ENCODE results near the gene HSD11B2.

Gene HSD11B2

DNA sequence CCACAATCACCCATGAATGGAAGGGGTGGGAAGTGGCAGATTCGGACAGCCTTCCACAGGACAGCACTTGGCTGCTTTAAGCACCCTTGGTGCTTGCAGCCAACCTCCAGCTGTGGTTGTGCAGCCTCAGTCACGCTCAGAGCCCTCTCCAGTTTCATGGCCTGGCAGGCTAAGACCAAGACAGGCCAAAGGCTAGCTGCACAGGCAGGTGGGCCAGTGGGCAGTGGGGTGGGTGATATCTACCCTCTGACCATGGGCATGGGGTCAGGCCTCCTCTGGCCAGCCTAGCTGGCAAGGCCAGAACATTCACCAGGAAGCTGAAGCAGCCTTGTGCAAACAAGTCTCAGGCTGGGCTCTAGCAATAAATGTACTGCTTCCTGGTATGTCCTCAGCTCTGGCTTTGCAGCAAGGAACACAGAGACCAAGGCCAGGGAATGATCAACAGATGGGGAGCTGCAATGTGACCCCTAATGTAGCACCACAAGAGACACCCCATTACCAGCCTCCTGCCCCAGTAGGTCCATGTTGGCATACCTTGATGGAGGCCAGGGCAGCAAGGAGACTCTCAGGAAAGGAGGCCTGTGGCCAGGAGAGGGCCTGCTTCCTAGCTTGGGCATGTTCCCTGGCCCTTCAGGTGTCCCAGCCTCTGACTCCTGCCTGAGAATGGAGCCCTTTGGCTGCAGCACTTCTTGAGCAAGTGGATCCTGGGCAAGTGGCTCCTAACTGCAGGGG is 20.9 kb downstream of the HSD11B2 start:
- DNase-seq (ENCODE audit: low read depth, low spot score): no peak

DNA sequence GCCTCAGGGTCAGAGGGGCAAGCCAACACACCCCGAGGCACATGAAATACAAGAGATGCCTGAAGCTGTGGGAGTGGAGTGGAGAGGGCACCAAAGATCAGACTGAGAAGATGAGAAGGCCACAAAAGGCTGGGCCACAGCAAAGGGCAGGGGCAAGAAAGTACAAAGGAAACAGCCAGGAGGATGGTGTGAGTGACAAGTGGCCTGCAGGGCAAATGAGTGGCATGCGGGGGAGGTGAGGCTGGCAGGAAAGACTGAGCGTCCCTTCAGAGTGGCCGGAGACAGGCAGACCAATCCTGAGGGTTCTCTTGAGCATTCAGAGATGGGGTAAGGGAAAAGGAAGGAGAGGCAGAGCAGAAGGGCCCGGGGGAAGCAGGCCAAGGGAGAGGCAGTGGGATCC is 23.2 kb downstream of the HSD11B2 start:
- no peak for DNase-seq (ENCODE audit: low read depth, low spot score)

DNA sequence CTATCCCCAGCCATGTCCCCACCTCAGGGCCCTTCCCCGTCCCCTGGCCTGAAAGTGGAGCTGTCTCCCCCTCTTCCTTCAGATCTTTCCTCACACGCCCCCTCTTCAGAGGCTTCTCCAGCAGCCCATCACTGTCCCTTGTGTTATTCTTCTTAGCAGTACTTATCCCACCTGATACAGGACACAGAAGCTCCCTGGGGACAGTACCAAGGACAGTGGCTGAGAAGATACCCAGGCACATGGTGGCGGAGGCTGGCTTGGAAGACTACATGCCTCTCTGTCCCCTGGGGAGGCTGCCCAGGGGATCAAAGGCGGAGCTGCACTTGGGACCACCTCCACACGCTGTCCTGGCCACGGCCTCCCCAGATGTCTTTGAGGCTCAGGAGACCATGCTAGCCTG is 23.9 kb downstream of the HSD11B2 start:
- no peak for DNase-seq (ENCODE audit: low read depth, low spot score)

DNA sequence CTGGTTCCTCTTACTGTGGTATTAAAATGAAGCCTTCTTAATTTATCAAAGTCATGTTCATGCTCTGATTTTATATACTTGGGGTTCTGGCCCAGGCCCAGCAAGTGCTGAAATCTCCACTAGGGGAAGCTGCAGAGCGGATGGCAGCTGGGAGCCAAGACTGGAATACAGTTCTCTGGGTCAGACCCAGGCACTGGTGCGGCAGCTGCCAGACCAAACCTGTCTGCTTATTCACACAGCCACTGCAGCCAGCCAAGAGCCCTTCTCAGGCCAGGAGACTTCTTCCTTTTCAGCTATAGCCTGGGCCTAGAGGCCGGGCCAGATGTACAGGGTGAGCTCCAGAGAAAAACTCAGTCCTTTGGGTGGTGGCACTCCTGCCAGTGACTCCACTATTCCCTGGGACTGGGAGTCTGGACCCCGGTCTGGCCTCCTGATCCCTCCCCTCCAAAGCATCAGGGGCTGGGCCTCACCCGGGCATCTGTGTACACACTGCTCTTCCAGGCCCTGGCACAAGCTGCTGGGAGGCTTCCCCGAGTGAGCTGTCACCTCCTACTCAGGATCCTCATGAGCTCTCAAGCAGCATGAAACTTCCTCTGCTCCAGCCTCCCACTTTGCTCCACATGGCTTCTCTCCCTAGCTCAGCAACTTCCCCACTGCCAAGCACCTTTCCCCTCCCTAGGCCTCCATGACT is 25.6 kb downstream of the HSD11B2 start:
- DNase-seq (ENCODE audit: low read depth, low spot score): no peak

DNA sequence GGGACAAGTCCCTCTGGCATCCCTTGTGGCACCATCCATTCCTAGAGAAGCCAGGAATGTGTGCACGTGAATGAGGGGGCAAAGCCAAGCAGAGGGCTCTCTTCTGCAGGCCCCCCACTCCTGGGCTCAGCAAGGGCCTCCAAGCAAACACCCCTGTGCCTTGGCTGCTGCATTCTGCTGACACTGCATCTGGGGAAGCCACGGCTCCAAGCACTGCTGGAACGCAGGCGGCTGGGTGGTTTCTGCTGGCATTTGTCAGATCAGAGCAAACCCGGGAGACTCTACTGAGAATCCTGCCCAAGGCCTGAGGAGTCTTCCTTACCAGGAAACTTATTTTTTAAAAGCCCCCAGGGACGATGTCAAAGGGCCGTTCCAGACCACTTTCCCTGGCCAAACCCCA is 26.7 kb downstream of the HSD11B2 start:
- DNase-seq (ENCODE audit: low read depth, low spot score): no peak

DNA sequence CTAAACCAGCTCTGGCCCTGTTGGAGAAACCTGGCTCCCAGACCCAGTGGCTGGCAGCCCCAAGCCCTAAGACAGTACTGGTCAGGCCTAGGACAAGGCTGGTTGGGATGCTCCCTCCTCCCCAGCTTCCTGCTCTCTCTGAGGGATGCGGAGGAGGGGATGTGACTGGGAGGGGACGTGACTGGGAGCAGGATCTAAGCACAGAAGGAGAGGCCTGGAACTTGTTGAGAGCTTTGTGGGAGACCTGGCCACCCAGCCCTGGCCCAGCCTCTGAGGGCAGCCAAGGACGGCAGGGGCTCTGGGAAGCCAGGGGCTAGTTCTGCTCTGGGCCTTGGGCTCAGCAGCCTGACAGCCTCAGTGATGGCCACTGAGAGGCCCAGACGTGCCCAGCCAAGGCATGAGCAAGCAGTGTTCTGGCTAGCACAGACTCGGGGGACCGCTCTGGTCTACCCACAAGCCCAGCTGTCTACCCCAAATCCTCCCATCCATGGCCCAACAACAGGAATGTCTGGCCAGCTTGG is 27.3 kb downstream of the HSD11B2 start:
- no peak for DNase-seq (ENCODE audit: low read depth, low spot score)

DNA sequence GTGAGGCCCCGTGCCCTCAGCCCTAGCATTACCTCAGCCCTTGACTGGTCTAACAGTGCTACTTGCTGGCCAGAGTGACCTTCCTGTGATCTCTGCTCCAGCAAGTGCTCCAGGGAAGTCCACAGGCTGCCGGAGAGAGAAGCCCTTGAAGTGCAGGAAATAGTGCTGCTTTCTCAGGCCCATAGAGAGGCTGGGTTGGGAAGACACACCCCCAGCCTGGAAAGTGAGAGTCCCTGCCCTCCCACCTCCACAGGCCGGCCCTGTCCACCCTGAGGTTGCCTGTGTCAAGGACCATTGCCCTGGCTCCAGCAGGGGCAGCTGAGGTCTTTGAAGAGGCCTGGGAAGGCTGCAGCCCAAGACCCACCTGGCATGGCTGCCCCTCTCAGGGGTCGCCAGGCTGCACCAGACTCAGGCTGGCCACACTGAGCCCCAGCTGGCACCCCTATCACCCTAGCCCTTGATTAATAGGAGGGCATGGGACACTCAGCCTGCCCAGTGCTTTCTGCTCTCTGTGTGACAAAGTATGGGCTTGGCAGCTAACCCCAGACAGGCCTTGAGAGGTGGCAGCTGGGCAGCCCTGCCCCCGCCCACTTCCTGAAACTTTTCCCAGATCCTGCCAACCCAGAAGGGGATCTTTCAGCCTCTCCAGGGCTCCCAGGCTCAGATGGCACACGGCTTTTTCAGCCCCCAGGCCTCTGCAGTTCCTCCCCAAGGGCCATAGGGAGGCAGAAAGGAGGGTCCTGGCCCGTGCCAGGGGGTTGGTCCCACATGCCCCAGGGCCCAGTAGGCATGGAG is 28.3 kb downstream of the HSD11B2 start:
- no peak for DNase-seq (ENCODE audit: low read depth, low spot score)

DNA sequence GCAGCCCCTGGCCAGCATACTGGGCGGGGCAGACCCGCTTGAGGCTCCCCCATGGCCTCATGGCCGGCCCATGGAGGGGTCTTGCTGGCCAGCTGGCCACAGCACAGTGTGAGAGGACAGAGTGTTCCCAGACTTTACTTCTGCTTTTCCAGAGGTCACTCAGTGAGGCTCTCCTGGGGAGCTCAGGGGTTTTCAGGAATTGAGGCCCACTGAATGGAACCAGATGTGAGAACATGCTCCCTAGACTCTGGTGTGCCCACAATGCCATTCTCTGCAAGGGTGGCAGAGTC is 28.9 kb downstream of the HSD11B2 start:
- no peak for DNase-seq (ENCODE audit: low read depth, low spot score)

DNA sequence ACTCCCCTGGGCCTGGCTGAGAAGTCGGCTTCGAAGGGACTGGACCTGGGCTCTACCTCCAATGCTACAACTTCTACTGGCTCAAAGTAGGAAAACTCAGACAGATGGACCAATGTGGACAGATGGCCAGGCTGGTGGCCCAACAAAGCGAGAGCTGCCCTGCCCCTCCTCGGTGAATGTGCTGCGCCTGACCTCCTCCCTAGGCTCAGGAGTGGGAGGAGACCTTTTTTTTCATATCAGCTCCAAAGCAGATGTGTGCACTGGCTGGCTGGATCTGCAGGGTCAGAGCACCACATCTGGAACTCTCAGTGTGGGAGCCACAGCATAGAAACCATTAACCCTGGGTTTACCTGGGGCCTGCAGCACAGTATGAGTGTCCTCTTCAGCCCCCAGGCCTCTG is 29.2 kb downstream of the HSD11B2 start:
- DNase-seq (ENCODE audit: low read depth, low spot score): no peak

DNA sequence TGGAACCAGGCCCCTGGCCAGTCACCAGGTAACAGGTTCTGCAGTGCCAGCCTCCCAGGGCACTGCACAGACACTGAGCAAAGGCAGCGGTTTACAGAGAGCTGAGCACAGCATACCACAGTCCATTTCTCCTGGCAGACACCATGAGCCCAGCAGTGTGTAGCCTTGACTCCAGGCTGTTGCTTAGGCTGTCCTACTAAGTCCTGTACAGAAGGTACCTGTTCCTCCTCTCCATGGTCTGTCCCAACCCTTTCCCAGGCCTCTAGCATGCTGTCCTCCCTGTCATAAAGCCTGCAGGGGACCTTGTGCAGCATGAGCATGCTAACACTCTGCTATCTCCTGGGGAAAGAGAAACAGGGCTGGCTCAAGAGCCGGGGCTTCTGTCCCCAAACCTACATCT is 30.0 kb downstream of the HSD11B2 start:
- no peak for DNase-seq (ENCODE audit: low read depth, low spot score)

DNA sequence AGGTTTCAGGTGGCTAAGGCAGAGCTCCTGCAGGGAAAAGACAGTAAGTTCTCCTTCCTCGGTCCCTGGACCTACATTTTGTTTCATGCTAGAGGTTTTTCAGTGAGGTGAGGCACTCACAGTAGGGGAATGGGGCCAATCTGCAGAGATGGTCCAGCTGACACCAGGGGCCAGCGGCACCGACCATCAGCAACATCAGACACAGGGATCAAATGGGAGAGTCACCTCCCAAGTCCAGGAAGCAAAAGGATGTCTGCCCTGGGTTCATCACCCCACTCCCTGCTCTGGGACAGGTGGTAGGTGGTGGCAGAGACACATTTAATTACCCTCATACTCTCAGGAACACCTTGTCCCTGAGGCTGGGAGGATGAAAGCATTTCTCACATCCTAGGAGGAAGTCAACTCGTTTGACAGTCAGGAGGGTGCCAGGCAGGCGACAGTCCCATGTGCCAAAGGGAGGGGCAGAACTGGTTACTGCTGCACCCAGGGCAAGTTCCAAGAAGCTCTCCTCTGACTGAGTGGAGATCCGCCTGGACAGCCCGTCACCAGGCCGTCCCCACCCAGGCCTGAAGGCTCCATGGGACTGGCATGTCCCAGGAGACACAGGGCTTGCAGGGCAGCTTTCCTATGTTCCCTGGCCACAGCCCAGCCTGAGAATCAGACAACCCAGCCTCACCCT is 30.8 kb downstream of the HSD11B2 start:
- no peak for DNase-seq (ENCODE audit: low read depth, low spot score)

DNA sequence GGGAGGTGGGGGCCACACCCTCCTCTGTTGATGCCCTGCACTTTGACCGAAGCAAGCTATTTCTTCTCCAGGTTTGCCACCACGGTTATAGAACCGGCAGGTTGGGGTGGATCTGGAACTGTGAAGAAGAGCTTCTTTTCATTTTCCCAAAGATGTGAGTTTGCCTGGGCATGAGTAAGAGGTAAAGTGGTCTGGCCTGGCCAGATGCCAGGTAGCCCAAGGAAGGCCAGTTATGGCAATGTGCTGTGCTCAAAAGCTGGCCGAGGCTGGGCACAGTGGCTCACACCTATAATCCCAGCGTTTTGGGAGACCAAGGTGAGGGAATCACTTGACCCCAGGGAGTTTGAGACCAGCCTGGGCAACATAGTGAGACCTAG is 31.3 kb downstream of the HSD11B2 start:
- no peak for DNase-seq (ENCODE audit: low read depth, low spot score)

DNA sequence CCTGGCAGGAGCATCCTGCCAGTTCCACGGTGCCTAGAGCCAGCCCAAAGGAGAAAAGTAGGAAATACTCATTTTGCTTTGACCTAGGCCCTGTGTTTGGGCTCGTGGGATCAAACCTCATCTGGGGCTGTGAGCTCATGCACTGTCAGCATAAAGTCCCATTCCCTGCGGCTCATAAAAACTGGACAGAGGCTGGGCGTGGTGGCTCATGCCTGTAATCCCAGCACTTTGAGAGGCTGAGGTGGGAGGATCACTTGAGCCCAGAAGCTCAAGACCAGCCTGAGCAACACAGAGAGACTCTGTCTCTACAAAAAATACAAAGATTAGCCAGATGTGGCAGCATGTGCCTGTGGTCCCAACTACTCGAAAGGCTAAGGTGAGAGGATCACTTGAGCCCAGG is 32.1 kb downstream of the HSD11B2 start:
- DNase-seq (ENCODE audit: low read depth, low spot score): no peak

DNA sequence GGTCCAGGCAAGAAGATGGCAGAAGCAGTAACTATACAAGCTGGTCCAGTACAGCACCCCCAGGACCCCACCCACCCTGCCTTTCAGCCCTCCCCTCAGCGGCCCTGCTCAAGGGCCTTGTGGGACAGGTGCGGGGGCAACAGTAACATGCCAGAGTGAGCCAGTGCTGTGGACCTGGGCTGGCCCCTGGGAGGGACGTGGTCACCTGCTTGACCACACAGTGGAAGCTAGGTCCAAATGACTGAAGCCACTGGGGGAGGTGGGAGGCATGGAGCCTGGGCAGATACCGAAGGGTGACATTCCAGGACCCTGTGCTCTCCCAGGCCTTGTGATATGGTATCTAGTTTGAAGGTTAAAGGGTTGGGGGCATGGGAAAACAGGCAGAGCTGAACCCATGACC is 32.8 kb downstream of the HSD11B2 start:
- DNase-seq (ENCODE audit: low read depth, low spot score): no peak

DNA sequence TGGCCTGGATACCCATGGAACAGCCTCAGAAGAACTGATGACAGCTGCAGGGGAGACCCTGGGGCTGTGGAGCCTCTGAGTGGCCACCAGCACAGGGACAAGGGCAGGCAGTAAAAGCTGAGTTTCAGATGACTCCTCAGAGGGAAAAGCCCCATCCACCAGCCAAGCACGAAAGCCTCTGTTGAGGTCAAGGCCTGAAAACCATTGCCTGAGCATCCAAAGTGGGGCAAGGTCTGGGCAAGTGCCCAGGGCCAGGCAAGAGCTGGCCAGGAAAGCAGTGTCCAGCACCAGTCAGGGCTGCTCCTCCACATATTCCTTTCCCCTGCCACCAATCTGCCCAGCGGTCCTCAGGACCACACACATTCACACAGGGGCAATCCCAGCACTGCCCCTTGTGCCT is 33.6 kb downstream of the HSD11B2 start:
- DNase-seq (ENCODE audit: low read depth, low spot score): no peak

DNA sequence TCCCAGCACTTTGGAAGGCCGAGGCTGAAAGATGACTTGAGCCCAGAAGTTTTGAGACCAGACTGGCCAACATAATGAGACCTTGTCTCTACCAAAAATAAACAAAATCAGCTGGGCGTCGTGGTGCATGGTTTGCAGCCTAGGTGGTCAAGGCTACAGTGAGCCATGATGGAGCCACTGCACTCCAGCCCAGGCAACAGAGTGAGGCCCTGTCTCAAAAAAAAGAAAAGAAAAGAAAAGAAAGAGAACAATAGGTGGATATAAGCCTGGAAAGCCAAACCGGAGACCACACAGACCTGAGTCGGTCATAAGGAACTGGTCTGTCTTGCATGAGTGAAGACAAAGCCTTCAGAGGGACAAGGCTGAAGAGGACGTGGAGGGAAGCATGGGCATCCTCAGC is 35.7 kb downstream of the HSD11B2 start:
- no peak for DNase-seq (ENCODE audit: low read depth, low spot score)

DNA sequence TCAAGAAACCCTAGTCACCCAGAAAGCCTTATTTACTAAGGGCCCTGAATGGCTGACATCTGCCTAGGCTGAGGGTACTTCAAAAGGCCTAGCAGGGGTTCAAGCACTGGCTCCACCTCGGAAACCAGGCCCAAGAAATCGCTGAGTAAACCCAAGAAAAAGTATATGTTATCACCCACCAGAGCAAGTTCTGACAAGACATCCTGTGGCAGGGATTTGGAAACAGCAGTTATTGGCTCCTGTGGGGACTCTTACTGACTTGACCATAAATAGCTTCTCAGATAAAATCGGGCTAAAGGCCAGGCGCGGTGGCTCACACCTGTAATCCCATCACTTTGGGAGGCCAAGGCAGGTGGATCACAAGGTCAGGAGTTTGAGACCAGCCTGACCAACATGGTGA is 37.8 kb downstream of the HSD11B2 start:
- no peak for DNase-seq (ENCODE audit: low read depth, low spot score)

DNA sequence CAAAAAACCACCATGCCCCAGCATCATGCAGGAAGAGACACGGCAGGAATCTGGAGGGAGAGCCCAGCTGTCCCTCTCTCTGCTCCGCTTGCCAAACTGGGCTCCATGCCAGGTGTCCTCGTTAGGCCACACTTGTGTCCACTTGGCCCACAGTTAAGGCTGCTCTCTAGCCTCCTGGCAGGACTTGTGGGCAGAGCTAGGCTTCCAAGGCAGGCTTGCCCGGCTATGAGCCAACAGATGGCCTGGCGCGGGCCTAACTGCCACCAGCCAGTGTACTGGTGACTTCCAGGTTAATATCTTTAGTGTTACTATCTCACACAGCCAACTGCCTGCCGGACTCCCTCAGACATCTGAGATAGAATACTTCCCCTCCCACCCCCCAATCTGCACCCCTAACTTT is 39.4 kb downstream of the HSD11B2 start:
- DNase-seq (ENCODE audit: low read depth, low spot score): no peak

DNA sequence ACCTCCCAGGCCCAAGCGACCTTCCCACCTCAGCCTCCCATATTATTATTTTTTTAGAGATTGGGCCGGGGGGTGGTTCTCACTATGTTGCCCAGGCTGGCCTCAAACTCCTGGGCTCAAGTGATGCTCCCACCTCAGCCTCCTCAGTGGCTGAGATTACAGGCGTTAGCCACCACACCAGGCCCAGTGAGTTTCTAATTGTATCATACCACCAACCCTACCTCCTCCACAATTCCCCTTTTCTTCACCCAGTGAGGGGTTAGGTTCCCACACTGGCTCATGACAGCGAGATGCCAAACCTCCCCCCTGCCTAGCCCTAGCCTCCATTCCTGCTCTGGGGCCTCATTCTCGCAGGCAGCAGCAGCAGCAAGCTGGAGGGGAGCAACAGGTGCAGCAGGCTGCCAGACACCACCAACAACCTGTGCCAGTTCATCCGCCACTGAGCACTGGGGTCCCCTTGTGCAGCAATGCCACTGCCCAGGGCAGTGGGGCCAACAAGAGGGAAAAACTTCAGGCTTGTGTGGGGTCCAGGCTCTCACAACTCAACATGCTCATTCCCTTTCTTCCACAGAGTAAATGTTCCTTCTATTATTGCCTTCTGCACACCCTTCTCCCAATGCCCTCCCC is 41.0 kb downstream of the HSD11B2 start:
- DNase-seq (ENCODE audit: low read depth, low spot score): no peak

DNA sequence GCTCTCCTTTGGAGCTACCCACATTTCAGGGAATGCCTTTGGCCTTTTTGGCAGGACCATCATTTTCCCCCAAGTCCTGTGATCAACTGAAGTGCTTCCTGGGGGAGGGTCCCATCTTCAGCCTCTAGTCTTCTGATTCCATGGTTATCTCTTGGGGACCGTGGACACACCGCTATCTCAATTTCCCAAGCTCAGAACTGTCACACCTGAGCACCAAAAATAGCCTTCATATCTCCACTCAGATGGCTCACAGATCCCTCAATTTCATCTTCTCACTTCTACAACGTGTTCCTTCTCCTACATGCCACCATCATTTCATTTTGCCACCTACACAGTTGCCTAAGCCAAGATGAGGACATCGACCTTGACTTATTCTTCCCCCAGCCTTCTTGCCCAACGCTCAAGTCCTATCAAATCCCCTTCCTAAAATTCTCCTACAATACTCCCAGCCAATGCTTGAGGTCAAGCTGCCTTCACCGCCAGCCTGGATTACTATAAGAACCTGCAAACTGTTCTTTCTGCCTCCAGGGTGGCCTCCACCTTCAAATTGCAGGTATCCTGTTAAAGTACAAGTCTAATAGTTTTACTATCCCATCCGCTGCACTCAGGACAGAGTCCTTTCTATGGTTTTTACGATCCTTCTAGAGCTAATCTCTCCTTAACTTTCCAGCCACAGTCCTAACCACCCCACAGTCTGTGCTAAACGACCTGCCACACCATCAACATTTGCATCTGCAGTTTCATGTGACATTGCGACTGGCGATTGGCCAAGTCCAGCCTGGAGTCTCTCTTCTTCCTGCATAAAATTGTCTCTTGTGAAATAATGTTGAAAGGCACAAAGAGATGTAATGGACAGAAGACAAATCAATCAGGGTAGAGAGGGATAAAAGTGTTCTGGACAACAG is 43.9 kb downstream of the HSD11B2 start:
- no peak for DNase-seq (ENCODE audit: low read depth, low spot score)

All from brain pericyte (primary cell).